Measurements from ENCODE around the gene PLXDC2. TPM values are rescaled to one million over a fixed set of nuclear protein-coding genes. Genes with fewer than 3 reads are reported as not detected.

PLXDC2 gene
- total and polyA plus RNA-seq, 2 experiments from 2014 or later, result 39.9 to 52.2 TPM

DNA sequence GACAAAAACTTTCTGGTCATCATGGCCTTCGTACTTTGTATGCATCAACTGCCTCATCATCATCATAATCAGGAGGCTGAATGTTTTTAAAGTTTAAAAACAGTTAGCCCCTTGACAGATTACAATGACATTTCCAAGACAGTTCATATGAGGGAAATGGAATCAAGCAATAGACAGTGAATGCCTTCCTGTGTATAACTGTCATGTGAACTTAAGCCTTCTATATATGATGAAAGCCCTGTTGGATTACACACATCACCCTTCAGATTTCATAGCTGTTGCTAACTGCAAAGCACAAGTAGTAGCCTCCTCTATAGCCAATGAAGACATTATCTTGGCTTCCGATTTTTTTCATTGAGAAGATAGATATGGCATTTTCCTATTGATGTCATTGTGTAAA is 154.0 kb downstream of the PLXDC2 start:
- no peak overlapping the region for H3K4me2 ChIP-seq
- 87% methylated on average over 2 of the region's 2 CpGs for WGBS (ENCODE audit: low lambda C conversion rate, missing lambda C conversion rate)

GRCh38 chr10:19970717-19971116 is 154.5 kb downstream of the PLXDC2 start:
- no peak overlapping the region for H2AFZ ChIP-seq
- H3K27ac ChIP-seq, result no peak overlapping the region
- DNase-seq (ENCODE audit: low spot score), result no peak
- no peak for TF ChIP-seq EZH2 (IDR thresholded peaks at IDR 0.05; ENCODE audit: borderline replicate concordance)
- no peak for TF ChIP-seq EZH2phosphoT487 (IDR thresholded peaks at IDR 0.05; ENCODE audit: low read depth, severe bottlenecking, unreplicated experiment)
- no peak for TF ChIP-seq CTCF (IDR thresholded peaks at IDR 0.05; ENCODE audit: poor library complexity)
- H4K20me1 ChIP-seq (ENCODE audit: insufficient read depth, poor library complexity, severe bottlenecking), result no peaks in the 10 kb centered on the region
- H3K4me2 ChIP-seq, result no peak overlapping the region
- H3K79me2 ChIP-seq, result peaks cover 4% of the 10 kb centered on the region
- no peaks in the 10 kb centered on the region for H3K4me1 ChIP-seq (ENCODE audit: insufficient read depth)
- H3K9me3 ChIP-seq (ENCODE audit: low read depth), result no peaks in the 10 kb centered on the region
- no peaks in the 10 kb centered on the region for H3K9me2 ChIP-seq (replicated peaks; ENCODE audit: insufficient read depth)
- H3K4me3 ChIP-seq, result no peak overlapping the region
- H3K36me3 ChIP-seq (replicated peaks; ENCODE audit: insufficient read depth, low read depth), result no peaks in the 10 kb centered on the region
- H3K27me3 ChIP-seq, result no peaks in the 10 kb centered on the region
- WGBS (ENCODE audit: low lambda C conversion rate, missing lambda C conversion rate), result 84% methylated on average over 4 of the region's 4 CpGs

More for the DNA sequence above, 154.0 kb downstream of the PLXDC2 start:
- no peaks in the 10 kb centered on the region for H3K36me3 ChIP-seq (replicated peaks; ENCODE audit: insufficient read depth, low read depth)
- H3K4me3 ChIP-seq, result no peak overlapping the region
- no peak overlapping the region for H3K27ac ChIP-seq
- no peaks in the 10 kb centered on the region for H3K27me3 ChIP-seq
- no peaks in the 10 kb centered on the region for H3K9me3 ChIP-seq (ENCODE audit: low read depth)
- H4K20me1 ChIP-seq (ENCODE audit: insufficient read depth, poor library complexity, severe bottlenecking), result no peaks in the 10 kb centered on the region
- peaks cover 4% of the 10 kb centered on the region for H3K79me2 ChIP-seq
- no peak for DNase-seq (ENCODE audit: low spot score)
- no peaks in the 10 kb centered on the region for H3K4me1 ChIP-seq (ENCODE audit: insufficient read depth)
- H2AFZ ChIP-seq, result no peak overlapping the region
- TF ChIP-seq EZH2 (IDR thresholded peaks at IDR 0.05; ENCODE audit: borderline replicate concordance), result no peak
- no peak for TF ChIP-seq CTCF (IDR thresholded peaks at IDR 0.05; ENCODE audit: poor library complexity)
- TF ChIP-seq EZH2phosphoT487 (IDR thresholded peaks at IDR 0.05; ENCODE audit: low read depth, severe bottlenecking, unreplicated experiment), result no peak
- H3K9me2 ChIP-seq (replicated peaks; ENCODE audit: insufficient read depth), result no peaks in the 10 kb centered on the region

GRCh38 chr10:19971343-19972052 is 155.3 kb downstream of the PLXDC2 start:
- no peak overlapping the region for H3K27ac ChIP-seq
- no peaks in the 10 kb centered on the region for H3K4me1 ChIP-seq (ENCODE audit: insufficient read depth)
- 78% methylated on average over 9 of the region's 9 CpGs for WGBS (ENCODE audit: low lambda C conversion rate, missing lambda C conversion rate)
- no peak overlapping the region for H3K4me3 ChIP-seq
- no peak overlapping the region for H3K4me2 ChIP-seq
- TF ChIP-seq EZH2phosphoT487 (IDR thresholded peaks at IDR 0.05; ENCODE audit: low read depth, severe bottlenecking, unreplicated experiment) (no peak), CTCF (IDR thresholded peaks at IDR 0.05; ENCODE audit: poor library complexity) (no peak), EZH2 (IDR thresholded peaks at IDR 0.05; ENCODE audit: borderline replicate concordance) (no peak)
- no peaks in the 10 kb centered on the region for H3K27me3 ChIP-seq
- H2AFZ ChIP-seq, result no peak overlapping the region
- H3K9me2 ChIP-seq (replicated peaks; ENCODE audit: insufficient read depth), result no peaks in the 10 kb centered on the region
- no peak for DNase-seq (ENCODE audit: low spot score)
- no peaks in the 10 kb centered on the region for H3K9me3 ChIP-seq (ENCODE audit: low read depth)
- no peaks in the 10 kb centered on the region for H4K20me1 ChIP-seq (ENCODE audit: insufficient read depth, poor library complexity, severe bottlenecking)
- H3K36me3 ChIP-seq (replicated peaks; ENCODE audit: insufficient read depth, low read depth), result no peaks in the 10 kb centered on the region
- H3K79me2 ChIP-seq, result peaks cover 4% of the 10 kb centered on the region

Measured in hepatocyte (in vitro differentiated cells).